GM12872 (cell line): Measurements from ENCODE around the gene PGBD5.

Experiments used
- CTCF ChIP-seq: IDR thresholded peaks from 3 replicates; pipeline ENCODE4 v1.5.1; 2011; ENCODE audit warnings: low read depth, mild to moderate bottlenecking, low read length, moderate library complexity; ENCODE audit not compliant: insufficient read depth

The PGBD5 gene

DNA sequence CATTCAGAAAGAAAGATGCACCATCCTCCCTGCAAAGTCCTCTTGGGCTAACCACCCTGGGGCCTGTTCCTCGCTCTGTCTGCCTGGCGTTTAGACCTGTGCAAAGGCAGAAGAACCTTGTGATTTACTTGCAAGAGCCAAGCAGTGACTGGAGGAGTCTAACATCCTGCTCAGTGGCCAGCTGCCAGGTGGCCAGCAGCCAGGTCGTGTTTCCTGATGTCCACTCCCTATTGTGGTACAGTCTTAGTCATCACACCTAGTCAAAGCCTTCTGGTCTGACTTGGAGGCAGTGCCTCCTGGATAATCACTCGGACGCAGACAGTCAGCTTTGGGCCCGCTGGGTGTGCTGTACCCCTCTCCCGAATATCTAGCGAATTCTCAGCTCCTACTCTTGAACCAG is 118.1 kb downstream of the PGBD5 start:
- TF ChIP-seq CTCF, result no peak

GRCh38 chr1:230307213-230307612 is 118.9 kb downstream of the PGBD5 start:
- TF ChIP-seq CTCF, result no peak

DNA sequence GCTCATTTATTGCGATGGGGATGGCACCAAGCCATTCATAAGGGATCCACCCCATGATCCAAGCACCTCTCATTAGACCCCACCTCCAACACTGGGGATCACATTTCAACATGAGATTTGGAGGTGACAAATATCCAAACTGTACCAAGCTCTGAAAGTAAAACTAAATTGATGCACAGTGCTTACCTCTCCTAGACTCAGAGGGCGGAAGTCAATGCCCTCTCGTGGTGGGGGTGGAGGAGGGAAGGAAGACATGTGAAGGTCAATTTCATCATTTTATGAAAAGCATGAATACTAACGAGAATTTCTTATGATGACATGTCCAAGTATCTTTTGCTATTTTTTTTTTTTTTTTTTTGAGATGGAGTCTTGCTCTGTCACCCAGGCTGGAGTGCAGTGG is 120.0 kb downstream of the PGBD5 start:
- peak; percentile 33; the same call in 1 of the 3 replicates for TF ChIP-seq CTCF

DNA sequence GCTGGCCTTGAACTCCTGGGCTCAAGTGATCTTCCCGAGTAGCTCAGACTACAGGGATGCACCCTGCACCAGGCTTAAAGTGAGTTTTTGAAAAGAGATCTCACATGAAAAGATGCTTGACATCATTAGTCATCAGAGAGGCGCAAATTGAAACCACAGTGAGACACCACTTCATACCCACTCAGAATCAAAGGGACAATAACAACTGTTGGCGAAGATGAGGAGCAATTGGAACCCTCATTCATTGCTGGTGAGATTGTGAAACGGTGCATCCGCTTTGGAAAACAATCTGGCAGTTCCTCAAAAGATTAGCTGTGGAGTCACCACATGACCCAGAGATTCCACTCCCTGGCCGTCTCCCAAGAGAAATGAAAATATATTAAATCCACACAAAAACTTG is 122.3 kb downstream of the PGBD5 start:
- no peak for TF ChIP-seq CTCF

GRCh38 chr1:230303069-230303468 is 123.1 kb downstream of the PGBD5 start:
- TF ChIP-seq CTCF, result no peak

GRCh38 chr1:230301822-230302221 is 124.3 kb downstream of the PGBD5 start:
- no peak for TF ChIP-seq CTCF

DNA sequence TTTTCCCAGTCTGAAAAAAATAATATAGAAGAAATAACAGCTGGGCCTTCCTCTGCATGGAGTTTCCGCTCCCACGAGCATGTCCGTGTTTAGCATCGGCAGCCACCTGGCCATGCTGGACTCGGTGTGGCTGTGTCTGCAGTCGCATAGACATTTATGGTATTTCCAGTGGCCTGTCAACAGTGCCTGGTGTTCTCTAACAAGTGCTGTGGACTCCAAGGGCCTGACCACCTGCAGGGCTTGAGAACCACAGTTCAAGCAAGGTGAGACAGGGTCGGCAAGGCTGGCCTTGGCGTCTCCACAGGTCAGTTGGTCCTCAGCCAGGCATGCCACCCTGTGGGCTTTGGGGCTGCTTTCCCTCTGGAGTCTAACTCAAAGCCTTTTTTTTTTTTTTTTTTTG is 124.8 kb downstream of the PGBD5 start:
- TF ChIP-seq CTCF, result no peak
